Measurements from ENCODE around the gene TANC1. TPM values are rescaled to one million over a fixed set of nuclear protein-coding genes. Genes with fewer than 3 reads are reported as not detected.

The TANC1 gene
- total and polyA plus RNA-seq, 7 experiments from 2014 or later, result 0.13 to 0.39 (median 0.22) TPM; not detected in 1

DNA sequence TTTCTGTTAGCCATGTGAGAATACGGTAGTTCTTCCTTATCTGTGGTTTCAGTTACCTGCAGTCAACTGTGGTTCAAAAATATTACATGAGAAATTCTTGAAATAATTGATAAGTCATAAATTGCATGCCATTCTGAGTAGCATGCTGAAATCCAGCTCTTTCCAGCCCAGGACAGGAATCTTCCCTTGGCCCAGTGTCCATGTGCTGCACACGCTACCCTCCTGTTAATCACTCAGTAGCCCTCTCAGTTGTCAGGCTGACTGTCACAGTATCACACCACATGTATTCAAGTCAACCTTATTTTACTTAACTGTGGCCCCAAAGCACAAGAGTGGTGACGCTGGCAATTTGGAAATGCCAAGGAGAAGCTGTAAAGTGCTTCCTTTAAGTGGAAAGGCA, 141.1 kb downstream of the TANC1 start:
- no peaks in the 10 kb centered on the region for H3K4me1 ChIP-seq (ENCODE audit: control insufficient read depth in 2 of 2, insufficient read depth in 2 of 2, low read length in 2 of 2)
- Mint-ChIP-seq H3K4me3 (no peak overlapping the region), H3K27me3 (peaks cover 0 to 7% (median 0%) of the 10 kb centered on the region in 5 donors), H3K4me1 (peaks cover 0 to 4% (median 0%) of the 10 kb centered on the region in 7 donors), H3K9me3 (no peaks in the 10 kb centered on the region), H3K36me3 (no peaks in the 10 kb centered on the region), H3K27ac (no peak overlapping the region)
- no peaks in the 10 kb centered on the region for H3K9me3 ChIP-seq (ENCODE audit: control insufficient read depth in 2 of 3, low read length in 3 of 3)
- H3K4me3 ChIP-seq (ENCODE audit: low read length), result no peak overlapping the region
- no peak overlapping the region for H3K27ac ChIP-seq (ENCODE audit: low read depth, low read length)
- DNase-seq (no peak), ATAC-seq (no peak)
- intact Hi-C loops (cut with micrococcal nuclease), result no loop called here
- no peaks in the 10 kb centered on the region for H3K36me3 ChIP-seq (ENCODE audit: control insufficient read depth in 2 of 3, insufficient read depth in 3 of 3, low read length in 3 of 3)
- no peaks in the 10 kb centered on the region for H3K27me3 ChIP-seq (ENCODE audit: control insufficient read depth in 2 of 2, insufficient read depth in 2 of 2, low read length in 2 of 2)
- CTCF ChIA-PET, result no interaction called here
- POLR2A ChIA-PET, result no interaction called here

GRCh38 chr2:159110784-159111183, 142.3 kb downstream of the TANC1 start:
- Histone ChIP-seq H3K36me3 (ENCODE audit: control insufficient read depth in 2 of 3, insufficient read depth in 3 of 3, low read length in 3 of 3) (no peaks in the 10 kb centered on the region), H3K4me3 (ENCODE audit: low read length) (no peak overlapping the region), H3K9me3 (ENCODE audit: control insufficient read depth in 2 of 3, low read length in 3 of 3) (no peaks in the 10 kb centered on the region), H3K4me1 (ENCODE audit: control insufficient read depth in 2 of 2, insufficient read depth in 2 of 2, low read length in 2 of 2) (no peaks in the 10 kb centered on the region), H3K27ac (ENCODE audit: low read depth, low read length) (no peak overlapping the region), H3K27me3 (ENCODE audit: control insufficient read depth in 2 of 2, insufficient read depth in 2 of 2, low read length in 2 of 2) (no peaks in the 10 kb centered on the region)
- DNase-seq (no peak), ATAC-seq (no peak)
- Mint-ChIP-seq H3K4me1 (peaks cover 0 to 4% (median 0%) of the 10 kb centered on the region in 7 donors), H3K9me3 (peaks cover 0 to under 1% (median 0%) of the 10 kb centered on the region in 11 donors), H3K36me3 (no peaks in the 10 kb centered on the region), H3K27ac (peak overlapping the region in 1 of 9 donors; percentile 12), H3K27me3 (peaks cover 0 to 7% (median 0%) of the 10 kb centered on the region in 5 donors), H3K4me3 (no peak overlapping the region)
- POLR2A ChIA-PET, result no interaction called here
- CTCF ChIA-PET, result no interaction called here
- intact Hi-C loops (cut with micrococcal nuclease), result loop anchor here in 1 of 2 donors (10.0 kb wide), 1 partner anchor 146 kb away; the partner anchor contains the start of gene TANC1

- H3K9me3 Mint-ChIP-seq, result peaks cover 0 to 1% (median 0%) of the 10 kb centered on the region in 11 donors
- no peaks in the 10 kb centered on the region for H3K27me3 ChIP-seq (ENCODE audit: control insufficient read depth in 2 of 2, insufficient read depth in 2 of 2, low read length in 2 of 2)
- no peak overlapping the region for H3K27ac ChIP-seq (ENCODE audit: low read depth, low read length)
- H3K4me1 Mint-ChIP-seq, result peaks cover 0 to 4% (median 0%) of the 10 kb centered on the region in 7 donors
- H3K4me3 ChIP-seq (ENCODE audit: low read length), result no peak overlapping the region
- intact Hi-C loops (cut with micrococcal nuclease), result loop anchor here in 1 of 2 donors (10.0 kb wide), 1 partner anchor 147 kb away; the partner anchor contains the start of gene TANC1
- no peaks in the 10 kb centered on the region for H3K36me3 Mint-ChIP-seq
- ChIA-PET POLR2A (no interaction called here), CTCF (no interaction called here)
- no peak overlapping the region for H3K4me3 Mint-ChIP-seq
- ATAC-seq, result no peak
- peaks cover 0 to 7% (median 0%) of the 10 kb centered on the region in 5 donors for H3K27me3 Mint-ChIP-seq
- H3K9me3 ChIP-seq (ENCODE audit: control insufficient read depth in 2 of 3, low read length in 3 of 3), result no peaks in the 10 kb centered on the region
- no peaks in the 10 kb centered on the region for H3K36me3 ChIP-seq (ENCODE audit: control insufficient read depth in 2 of 3, insufficient read depth in 3 of 3, low read length in 3 of 3)
- H3K27ac Mint-ChIP-seq, result no peak overlapping the region
- DNase-seq, result no peak
- H3K4me1 ChIP-seq (ENCODE audit: control insufficient read depth in 2 of 2, insufficient read depth in 2 of 2, low read length in 2 of 2), result no peaks in the 10 kb centered on the region
Observed at GRCh38 chr2:159111346-159111927, 143.0 kb downstream of the TANC1 start.

DNA sequence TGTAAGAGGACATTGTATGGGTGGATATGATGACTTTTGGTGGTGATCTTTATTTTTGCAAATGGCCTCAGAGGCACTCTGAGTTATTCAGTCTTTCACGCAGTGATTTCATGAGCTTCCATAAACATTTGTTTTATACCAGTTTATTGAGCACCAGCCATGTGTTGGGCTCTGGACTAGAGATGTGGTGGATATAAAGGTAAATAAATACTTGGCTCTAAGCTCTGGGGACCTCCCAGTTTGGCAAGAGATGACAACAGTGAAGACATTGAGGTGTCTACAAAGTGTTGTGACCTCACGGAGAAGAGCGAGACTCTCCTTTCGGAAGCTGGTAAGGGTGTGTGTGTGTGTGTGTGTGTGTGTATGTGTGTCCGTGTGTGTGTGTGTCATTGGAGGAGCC, 146.4 kb downstream of the TANC1 start:
- Mint-ChIP-seq H3K4me1 (peaks cover 0 to 11% (median 7%) of the 10 kb centered on the region in 7 donors), H3K9me3 (peaks cover 0 to 6% (median 0%) of the 10 kb centered on the region in 11 donors), H3K36me3 (no peaks in the 10 kb centered on the region), H3K27me3 (no peaks in the 10 kb centered on the region), H3K4me3 (no peak overlapping the region), H3K27ac (no peak overlapping the region)
- no peak overlapping the region for H3K27ac ChIP-seq (ENCODE audit: low read depth, low read length)
- no peaks in the 10 kb centered on the region for H3K4me1 ChIP-seq (ENCODE audit: control insufficient read depth in 2 of 2, insufficient read depth in 2 of 2, low read length in 2 of 2)
- no peaks in the 10 kb centered on the region for H3K9me3 ChIP-seq (ENCODE audit: control insufficient read depth in 2 of 3, low read length in 3 of 3)
- H3K27me3 ChIP-seq (ENCODE audit: control insufficient read depth in 2 of 2, insufficient read depth in 2 of 2, low read length in 2 of 2), result no peaks in the 10 kb centered on the region
- intact Hi-C loops (cut with micrococcal nuclease), result loop anchor here in 1 of 2 donors (10.0 kb wide), 1 partner anchor 150 kb away; the partner anchor contains the start of gene TANC1
- CTCF ChIA-PET, result interaction anchor here (0.6 to 1.8 kb wide), 4 partner anchors 9 to 212 kb away, joined by 3 to 5 read pairs (median 3); no protein-coding TSS in a partner anchor
- no peak overlapping the region for H3K4me3 ChIP-seq (ENCODE audit: low read length)
- no peaks in the 10 kb centered on the region for H3K36me3 ChIP-seq (ENCODE audit: control insufficient read depth in 2 of 3, insufficient read depth in 3 of 3, low read length in 3 of 3)
- DNase-seq (no peak), ATAC-seq (no peak)
- POLR2A ChIA-PET, result no interaction called here

DNA sequence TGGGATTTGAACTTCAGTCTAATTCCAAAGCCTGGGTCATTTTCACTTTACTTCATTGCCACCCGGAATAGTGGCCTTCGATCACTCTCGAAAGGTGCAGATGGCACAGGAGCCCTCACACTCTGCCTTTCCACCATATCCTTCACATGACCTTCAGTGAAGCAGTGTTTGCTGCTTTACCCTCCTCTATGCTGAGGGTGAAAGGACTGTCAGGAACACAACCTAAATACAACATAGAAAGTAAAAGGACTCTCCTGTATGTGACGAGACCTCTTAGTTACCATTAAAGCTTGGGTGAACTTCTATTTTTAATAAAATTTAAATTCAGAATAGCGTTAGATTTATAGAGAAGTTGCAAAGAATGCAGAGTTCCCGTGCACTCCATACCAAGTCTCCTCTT, 148.5 kb downstream of the TANC1 start:
- ChIA-PET POLR2A (interaction anchor here (0.6 kb wide), 1 partner anchor 25 kb away, joined by 3 read pairs; no protein-coding TSS in a partner anchor), CTCF (interaction anchor here (1.2 to 2.6 kb wide), 2 partner anchors 81 to 215 kb away, joined by 6 to 13 read pairs; no protein-coding TSS in a partner anchor)
- Mint-ChIP-seq H3K4me1 (peaks cover 0 to 10% (median 7%) of the 10 kb centered on the region in 7 donors), H3K4me3 (no peak overlapping the region), H3K9me3 (peaks cover 0 to 6% (median 0%) of the 10 kb centered on the region in 11 donors), H3K27ac (no peak overlapping the region), H3K27me3 (no peaks in the 10 kb centered on the region), H3K36me3 (no peaks in the 10 kb centered on the region)
- ATAC-seq, result no peak
- H3K9me3 ChIP-seq (ENCODE audit: control insufficient read depth in 2 of 3, low read length in 3 of 3), result no peaks in the 10 kb centered on the region
- no peak overlapping the region for H3K4me3 ChIP-seq (ENCODE audit: low read length)
- H3K36me3 ChIP-seq (ENCODE audit: control insufficient read depth in 2 of 3, insufficient read depth in 3 of 3, low read length in 3 of 3), result no peaks in the 10 kb centered on the region
- H3K4me1 ChIP-seq (ENCODE audit: control insufficient read depth in 2 of 2, insufficient read depth in 2 of 2, low read length in 2 of 2), result no peaks in the 10 kb centered on the region
- no peak overlapping the region for H3K27ac ChIP-seq (ENCODE audit: low read depth, low read length)
- H3K27me3 ChIP-seq (ENCODE audit: control insufficient read depth in 2 of 2, insufficient read depth in 2 of 2, low read length in 2 of 2), result no peaks in the 10 kb centered on the region
- intact Hi-C loops (cut with micrococcal nuclease), result loop anchor here in 1 of 2 donors (10.0 kb wide), 1 partner anchor 152 kb away; the partner anchor contains the start of gene TANC1
- DNase-seq, result no peak

DNA sequence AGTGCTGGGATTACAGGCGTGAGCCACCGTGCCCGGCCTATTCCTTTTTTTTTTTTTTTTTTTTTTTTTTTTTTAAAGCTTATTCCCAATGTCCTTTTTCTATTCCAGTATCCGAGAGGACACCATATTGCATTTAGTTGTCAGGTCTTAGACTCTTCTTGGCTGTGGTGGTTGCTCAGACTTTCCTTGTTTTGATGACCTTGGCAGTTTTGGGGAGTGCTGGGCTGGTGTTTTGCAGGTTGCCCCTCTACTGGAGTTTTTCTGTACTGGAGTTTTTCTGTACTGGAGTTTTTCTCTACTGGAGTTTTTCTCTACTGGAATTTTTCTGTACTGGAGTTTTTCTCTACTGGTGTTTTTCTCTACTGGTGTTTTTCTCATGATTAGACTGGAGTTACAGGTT, 149.2 kb downstream of the TANC1 start:
- Histone ChIP-seq H3K4me3 (ENCODE audit: low read length) (no peak overlapping the region), H3K36me3 (ENCODE audit: control insufficient read depth in 2 of 3, insufficient read depth in 3 of 3, low read length in 3 of 3) (no peaks in the 10 kb centered on the region), H3K9me3 (ENCODE audit: control insufficient read depth in 2 of 3, low read length in 3 of 3) (no peaks in the 10 kb centered on the region), H3K27ac (ENCODE audit: low read depth, low read length) (no peak overlapping the region), H3K27me3 (ENCODE audit: control insufficient read depth in 2 of 2, insufficient read depth in 2 of 2, low read length in 2 of 2) (no peaks in the 10 kb centered on the region), H3K4me1 (ENCODE audit: control insufficient read depth in 2 of 2, insufficient read depth in 2 of 2, low read length in 2 of 2) (no peaks in the 10 kb centered on the region)
- DNase-seq, result no peak
- no peak overlapping the region for H3K4me3 Mint-ChIP-seq
- POLR2A ChIA-PET, result interaction anchor here (0.6 kb wide), 1 partner anchor 26 kb away, joined by 3 read pairs; no protein-coding TSS in a partner anchor
- no peaks in the 10 kb centered on the region for H3K36me3 Mint-ChIP-seq
- ATAC-seq, result no peak
- intact Hi-C loops (cut with micrococcal nuclease), result loop anchor here (1.0 to 10.0 kb wide), 7 partner anchors 25 to 1093 kb away; partner anchors contain the start of gene TANC1 (in 1 of the 2)
- H3K27ac Mint-ChIP-seq, result no peak overlapping the region
- no peaks in the 10 kb centered on the region for H3K27me3 Mint-ChIP-seq
- peaks cover 0 to 6% (median 0%) of the 10 kb centered on the region in 11 donors for H3K9me3 Mint-ChIP-seq
- peaks cover 0 to 10% (median 7%) of the 10 kb centered on the region in 7 donors for H3K4me1 Mint-ChIP-seq
- CTCF ChIA-PET, result interaction anchor here (0.7 to 2.6 kb wide), 5 partner anchors 13 to 215 kb away, joined by 3 to 13 read pairs (median 6); no protein-coding TSS in a partner anchor

Measured in naive thymus-derived CD4-positive, alpha-beta T cell (primary cell).